ENCODE measurements around the gene DEGS2. TPM values are rescaled to one million over a fixed set of nuclear protein-coding genes. Genes with fewer than 3 reads are reported as not detected.

The DEGS2 gene
- total RNA-seq, 1 donor from 2014 or later: 0.45 TPM

DNA sequence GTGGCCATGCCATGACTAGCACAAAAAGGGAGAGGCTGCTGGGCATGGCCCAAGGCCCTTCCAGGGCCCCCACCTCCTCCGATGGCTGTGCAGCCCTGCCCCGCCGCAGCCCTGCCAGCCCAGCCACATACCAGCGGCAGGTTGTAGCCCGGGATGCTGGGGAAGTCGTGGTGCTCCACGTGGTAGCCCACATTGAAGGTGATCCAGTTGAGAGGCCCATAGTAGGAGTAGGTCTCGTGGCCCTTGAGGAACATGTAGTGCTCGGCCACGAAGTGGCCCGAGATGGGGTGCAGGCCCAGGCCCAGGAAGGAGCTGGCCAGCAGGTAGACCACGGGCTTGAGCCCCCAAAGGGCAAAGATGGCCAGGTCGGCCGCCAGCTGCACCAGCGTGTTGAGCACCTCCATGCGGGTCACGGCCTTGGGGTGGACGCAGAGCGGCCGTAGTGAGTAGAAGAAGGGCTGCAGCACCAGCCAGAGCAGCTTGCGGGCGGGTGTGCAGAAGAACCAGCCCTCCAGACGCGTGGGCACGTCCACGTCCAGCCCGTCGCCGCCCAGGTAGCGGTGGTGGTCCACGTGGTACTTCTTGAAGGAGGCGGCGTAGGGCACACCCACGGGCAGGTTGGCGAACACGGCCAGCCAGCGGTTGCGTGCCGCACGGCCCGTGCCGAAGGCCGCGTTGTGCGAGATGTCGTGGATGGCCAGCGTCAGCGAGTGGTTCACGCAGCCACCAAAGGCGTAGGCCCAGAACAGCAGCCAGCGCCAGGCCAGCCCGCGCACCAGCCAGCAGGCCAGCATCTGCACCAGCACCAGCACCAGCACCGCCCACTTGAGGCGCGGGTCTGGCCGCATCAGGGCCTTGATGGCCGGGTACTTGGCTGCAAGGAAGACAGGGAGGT, 10.4 kb downstream of the DEGS2 start:
- no peak for DNase-seq (ENCODE audit: low spot score)

DNA sequence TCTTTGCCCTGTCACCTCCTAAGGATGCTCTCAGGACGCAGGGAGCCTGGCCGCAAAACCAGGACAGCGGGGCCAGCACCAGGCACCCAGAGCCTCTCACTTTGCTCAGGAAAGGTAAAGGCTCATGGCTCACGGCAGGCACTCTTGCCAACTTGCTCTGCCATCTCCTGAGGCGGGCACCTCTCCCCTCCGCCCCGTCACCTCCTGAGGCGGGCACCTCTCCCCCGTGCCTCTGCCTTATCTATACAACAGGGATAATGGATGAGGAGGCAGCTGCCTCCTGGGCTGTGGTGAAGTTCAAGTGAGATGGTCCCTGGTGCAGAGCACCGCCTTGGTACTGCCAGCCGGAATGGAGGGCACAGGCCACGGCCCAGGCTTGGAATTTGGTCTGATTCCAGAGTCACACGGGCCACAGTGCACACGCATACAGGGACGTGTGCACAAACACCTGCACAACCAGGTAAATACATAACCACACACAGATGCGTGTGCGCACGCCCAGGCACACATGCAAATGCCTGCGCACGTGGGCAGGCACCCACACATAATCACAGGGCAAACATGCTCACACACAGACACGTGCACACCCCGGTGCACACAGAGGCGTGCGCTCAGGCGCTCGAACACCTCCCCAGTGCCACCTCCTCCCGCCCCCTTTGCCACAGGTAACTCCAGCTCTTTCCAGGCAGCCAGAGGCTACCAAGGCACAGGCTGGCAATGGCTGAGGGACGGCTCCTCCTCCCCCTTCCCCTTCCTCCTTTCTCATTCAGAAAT, 11.6 kb downstream of the DEGS2 start:
- DNase-seq (ENCODE audit: low spot score): no peak

DNA sequence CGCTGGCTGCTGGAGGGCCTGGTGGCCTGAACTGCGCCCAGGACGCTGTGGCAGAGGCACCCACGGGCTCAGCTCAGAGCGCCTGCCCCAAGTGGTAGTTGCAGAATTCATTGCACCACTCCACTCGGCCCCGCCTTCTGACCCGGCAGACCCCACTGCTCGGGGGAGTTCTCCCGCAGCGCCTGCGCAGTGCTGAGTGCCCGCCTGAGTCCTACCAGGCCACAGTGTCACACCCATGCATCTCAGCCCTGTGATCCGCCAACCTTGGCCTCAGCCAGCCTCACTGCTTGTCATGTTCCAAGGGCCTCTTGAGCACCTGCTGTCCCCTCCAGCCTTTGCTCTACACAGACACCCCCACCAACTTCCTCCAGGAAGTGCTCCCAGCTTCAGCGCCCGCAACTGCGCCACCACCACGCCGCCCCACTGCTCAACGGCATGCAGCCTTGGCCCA, 12.2 kb downstream of the DEGS2 start:
- no peak for DNase-seq (ENCODE audit: low spot score)

DNA sequence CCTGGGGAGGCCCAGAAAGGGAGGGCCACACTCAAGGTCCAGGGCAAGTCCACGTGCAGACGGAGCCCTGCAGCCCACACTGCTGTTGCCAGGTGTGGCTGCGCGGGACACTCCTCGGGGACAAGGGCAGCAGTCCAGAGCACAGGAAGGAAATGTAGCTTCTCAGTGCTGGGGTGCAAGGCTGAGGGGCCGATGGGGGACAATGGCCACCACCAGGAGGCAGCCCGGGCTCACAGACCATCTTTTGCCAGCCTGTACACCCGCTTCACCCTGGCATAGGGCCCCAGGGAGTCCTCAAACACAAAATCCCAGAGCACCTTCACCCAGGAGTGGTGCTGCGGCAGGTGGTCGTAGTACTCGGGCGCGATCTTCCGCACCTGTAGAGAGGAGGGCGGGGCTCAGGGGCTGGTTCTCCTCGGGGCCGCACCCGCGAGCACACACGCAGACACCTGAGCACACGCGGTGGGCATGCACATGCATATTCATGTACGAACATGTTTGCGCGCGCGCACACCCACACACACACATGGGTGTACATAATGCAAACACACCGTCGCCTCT, 12.8 kb downstream of the DEGS2 start:
- no peak for DNase-seq (ENCODE audit: low spot score)

DNA sequence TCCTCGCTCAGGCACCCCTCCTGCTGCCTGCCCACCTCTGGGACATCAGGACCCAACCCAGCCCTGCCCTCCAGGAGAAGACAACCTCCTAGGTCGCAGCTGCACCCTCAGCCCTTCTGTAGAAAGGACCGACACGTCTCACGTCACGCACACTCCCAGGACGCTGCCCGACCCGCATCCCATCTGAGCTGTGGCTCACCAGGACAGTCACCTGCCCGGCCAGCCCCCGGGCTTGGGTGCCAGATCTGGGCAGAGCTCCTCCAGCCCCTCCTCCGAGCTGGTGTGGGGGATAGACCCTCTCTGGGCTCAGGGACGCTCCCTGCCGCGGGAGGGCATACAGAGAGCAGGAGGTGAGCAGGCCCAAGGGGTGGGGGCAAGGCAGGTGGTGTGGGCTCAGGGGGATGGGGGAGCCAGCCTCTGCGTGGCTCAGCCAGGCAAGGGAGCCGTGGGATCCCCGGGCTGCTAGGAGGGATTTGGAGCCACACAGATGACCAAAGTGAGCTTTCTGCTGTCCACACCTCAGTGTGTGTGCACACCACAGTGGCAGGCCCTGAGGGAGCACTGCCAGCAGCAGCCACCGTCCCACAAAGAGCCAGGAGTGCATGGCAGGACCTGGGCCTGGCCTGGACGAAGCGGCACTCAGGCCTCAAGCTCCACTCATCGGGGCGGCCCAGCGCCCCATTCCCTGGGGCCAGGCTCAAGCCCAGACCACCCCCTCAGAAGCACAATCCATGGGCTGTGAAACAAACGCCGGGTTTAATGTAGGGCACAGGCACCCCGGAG, 13.6 kb downstream of the DEGS2 start:
- no peak for DNase-seq (ENCODE audit: low spot score)

DNA sequence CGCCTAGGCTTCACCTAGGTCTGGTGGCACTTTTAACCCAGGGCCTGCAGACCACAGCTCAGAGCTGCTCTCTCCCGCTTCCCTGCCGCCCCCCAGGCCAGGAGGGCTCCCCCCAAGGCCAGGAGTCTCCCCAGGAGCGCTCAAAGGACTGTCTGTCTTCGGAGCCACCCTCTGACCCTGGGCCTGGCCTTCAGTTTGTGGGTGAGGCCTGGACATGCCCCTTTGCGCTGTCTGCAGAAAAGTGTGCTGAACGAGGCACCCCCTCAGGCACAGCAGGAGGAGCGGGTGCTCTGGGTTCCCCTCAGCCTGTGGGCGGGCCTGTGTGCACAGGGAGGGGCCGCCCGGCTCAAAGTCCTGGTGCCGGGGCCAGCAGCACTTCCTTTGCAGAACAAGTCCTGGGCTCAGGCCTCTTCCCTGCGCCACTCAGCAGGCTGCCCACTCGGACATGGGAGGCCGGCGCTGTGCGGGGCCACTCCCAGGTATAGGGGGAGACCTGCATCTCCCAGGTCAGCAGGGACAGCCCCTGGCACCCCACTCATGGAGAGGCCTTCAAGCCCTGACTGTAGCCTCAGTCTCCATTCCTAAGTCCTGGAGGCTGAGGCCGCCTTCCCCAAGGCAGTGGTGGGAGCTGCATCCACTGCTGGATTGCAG, 14.3 kb downstream of the DEGS2 start:
- DNase-seq (ENCODE audit: low spot score): no peak

DNA sequence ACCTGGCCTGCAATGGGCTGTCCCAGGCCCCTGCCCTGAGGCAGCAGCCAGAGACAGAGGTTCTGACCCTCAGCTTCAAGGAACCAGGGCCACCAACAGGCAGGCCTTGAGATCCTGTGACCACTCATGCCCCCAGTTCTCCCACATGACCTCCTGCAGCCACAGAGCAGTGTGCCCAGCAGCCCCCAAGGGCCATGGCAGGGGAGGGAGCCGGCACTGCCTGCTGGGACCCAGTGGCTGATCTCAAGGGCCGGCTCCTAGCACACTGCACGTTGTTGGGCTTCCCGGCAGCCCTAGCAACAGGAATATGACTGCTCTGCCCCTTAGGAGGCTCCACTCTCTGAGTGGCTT, 14.8 kb downstream of the DEGS2 start:
- no peak for DNase-seq (ENCODE audit: low spot score)

DNA sequence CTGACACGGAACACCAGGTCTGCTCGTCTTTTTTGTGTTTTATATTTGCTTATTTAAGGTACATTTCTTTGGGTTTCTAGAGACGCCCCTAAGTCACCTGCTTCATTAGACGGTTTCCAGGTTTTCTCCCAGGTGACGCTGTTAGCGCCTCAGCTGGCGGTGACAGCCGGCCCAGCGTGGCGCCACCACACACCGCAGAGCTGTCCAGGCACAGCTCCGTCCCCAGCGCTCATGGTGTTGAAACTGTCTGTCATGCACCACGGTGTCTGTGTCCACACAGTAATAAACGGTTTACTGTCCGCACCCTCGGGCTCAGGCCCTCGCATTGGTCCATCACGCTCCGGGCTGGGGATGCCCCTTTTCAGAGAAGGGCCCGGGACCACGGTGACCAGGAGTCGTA, 15.5 kb downstream of the DEGS2 start:
- no peak for DNase-seq (ENCODE audit: low spot score)

DNA sequence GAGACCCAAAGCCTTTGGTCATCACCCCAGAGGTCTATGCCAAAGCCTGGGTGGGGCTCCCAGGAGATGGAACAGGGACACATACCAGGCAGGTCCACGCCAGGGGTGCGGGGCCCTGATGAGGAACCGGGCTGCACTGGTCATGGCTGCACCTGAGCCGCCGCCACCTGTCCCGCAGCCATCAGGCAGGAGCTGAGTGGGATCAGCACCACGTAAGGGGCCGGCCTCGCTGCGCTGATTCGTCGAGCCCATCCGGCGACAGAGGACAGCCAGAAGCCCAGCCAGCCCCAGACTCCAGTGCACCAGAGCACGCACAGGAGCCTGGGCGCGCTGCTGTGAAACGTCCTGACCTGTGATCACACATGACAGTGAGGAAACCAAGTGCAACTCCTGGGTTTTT, 15.9 kb downstream of the DEGS2 start:
- no peak for DNase-seq (ENCODE audit: low spot score)

DNA sequence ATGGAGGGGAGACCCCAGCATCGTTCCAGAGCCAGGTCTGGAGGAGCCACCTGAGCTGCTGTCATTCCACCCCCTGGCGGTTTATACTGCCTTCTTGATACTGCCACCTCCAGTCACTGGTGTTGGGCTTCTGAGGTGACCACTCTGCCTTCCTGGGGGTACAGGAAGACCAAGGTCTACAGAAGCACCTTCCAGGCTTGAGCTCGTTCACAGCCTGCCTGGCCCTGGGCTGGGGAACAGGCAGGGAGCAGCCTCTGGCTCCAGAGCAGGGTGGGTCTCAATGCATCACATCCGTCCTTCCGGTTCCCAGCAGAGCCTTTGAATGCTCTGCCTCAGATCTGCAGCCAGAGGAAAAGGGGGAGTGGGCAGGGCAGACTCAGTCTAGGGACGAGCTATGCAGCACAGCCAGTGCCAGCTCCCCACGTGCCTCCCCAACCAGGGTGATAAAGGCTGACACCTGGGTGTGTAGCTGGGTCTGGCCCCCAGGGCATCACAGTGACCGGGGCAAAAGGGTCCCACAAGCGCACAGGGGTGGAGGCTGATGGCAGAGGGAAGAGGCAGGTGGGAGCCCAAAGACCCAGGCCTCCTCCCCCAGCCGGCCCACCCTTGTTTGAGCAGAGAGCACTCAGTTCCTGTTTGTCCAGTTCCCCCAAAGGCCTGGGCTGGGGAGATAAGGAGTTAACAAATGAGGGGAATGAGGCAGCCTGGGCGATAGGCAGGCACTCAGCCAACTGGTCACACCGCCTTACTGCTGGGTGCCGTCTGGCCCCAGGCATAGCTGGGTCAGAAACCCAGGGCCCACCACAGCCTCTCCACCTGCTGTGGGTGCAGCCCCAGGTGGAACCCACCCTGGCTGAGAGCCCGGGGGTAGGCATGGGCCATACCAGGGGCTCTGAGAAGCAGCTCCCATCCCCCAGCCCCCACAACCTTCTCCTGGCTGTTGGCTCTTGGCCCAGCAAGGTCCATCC, 17.1 kb downstream of the DEGS2 start:
- DNase-seq (ENCODE audit: low spot score): no peak

DNA sequence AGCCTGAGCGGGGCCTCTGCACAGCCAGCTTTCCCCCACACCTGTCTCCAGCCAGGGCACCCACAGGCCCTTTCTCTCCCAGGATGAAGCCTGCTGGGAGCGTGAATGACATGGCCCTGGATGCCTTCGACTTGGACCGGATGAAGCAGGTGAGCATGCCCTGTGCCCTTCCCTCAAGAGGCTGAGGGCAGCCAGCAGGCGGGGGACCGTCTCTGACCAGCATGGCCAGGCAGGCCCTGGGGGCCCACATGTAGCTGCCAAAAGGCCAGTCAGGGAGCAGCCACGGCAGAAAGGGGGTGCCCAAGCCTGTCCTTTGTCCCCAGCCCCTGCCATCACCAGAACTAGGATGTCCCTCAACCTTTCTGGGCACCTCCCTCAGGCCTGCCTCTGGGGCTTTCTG, 18.3 kb downstream of the DEGS2 start:
- DNase-seq (ENCODE audit: low spot score): no peak

DNA sequence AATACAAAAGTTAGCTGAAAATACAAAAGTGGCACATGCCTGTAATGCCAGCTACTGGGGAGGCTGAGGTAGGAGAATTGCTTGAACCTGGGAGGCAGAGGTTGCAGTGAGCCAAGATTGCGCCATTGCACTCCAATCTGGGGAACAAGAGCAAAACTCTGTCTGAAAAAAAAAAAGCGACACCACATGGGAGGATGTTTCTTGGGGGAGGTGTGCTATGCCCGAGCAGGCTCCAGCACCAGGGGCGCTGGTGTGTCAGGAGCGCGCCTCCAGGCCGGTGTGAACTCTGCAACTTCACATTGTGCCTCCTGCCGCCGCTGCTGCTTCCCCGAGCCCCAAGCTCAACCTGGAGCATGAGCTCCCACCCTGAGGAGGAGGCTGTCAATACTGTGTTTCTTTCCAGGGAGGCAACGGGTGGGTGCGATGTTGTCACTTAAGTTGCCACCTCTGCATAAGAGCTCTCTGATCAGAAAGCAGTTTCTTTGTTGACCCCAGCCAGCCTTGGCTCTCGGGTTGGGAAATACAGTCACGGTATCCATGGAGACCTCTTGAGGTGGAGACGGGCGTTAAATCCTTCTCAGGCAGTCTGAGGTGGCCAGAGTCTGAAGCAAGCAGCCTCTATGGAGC, 18.9 kb downstream of the DEGS2 start:
- DNase-seq (ENCODE audit: low spot score): no peak

DNA sequence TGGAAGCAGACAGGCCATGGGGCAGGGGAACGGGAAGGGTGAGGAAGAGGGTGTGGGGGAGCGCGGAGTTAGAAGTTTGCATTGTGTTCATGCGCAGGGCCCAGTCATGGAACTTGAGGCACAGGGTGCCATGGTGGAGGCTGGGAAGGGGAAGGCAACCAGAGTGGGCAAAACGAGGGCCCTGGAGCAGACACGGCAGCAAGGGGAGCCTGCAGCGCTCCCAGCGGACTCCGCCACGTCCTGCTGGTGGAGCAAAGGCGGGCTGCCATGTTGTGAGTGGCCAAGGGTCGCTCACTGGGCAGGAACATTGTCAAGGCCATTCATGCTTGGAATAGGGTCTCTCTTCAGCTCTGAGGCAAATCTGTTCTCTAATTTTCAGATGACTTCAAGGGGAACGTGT, 20.5 kb downstream of the DEGS2 start:
- DNase-seq (ENCODE audit: low spot score): no peak

DNA sequence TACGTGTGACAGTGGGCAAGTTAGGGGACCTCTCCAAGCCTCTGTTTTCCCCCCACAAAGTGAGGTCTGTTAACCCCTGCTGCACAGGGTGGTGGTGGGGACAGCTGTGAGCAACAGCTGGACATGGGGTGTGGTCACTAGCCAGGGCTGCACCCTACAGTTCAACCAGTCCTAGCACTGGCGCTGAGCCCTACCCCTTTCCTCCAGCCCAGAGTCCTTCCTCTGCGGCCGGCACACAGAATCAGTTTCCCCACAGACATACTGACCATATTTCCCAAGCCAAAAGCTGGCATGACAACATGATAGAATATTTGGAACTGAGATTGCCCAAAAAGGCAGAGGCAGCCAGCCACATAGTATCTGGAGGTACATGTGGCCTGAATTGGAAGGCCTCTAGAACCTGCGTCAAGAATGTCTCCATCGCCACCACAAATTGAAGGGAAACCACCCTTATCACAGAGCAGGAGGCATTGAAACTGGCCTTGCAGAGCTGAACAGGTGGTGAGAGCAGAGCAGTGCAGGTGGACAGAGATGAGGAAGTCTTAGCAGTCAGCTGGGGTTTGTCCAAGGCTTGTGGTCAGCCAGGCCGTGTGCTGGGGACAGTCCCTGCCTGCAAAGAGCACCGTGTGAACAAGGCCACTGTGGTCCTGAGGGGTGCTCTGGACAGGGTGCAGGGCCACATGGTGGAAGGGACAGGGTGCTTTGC, 21.2 kb downstream of the DEGS2 start:
- no peak for DNase-seq (ENCODE audit: low spot score)

DNA sequence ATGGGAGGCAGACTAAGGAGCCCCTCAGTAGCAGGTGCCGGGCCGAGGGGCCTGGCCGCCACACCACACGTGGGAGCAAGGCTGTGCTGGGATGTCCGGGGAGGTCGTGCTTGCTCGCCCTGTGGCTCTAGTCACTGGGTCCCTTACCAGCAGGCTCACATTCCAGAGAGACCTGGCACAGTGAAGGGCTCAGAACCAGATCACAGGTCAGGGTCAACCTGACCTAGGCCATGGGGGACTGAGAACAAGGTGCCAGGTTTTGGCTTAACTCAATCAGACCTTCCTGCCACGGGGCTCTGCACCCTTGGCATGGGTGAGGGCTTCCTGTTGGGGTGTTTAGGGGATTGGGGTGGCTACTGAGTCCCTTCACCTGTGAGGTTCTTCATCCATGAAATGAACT, 22.3 kb downstream of the DEGS2 start:
- DNase-seq (ENCODE audit: low spot score): no peak

DNA sequence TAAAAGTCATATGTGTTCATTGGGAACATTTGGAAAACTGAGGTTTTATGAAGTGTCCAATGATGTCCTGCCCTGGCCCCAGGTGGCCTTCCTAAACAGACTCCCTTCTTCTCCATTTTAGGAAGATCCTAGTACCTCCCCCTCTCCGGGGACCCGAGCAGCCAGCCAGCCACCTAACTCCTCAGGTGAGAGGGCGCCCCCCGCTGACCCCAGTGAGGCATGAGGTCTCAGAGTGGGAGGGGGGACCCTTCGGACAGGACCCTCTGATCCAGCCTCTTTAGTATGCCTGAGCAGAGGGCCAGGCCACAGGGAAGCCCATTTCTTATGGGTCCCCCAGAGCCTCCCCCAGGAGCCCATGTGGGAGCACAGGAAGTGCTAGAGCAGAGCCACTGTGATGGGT, 23.7 kb downstream of the DEGS2 start:
- no peak for DNase-seq (ENCODE audit: low spot score)

DNA sequence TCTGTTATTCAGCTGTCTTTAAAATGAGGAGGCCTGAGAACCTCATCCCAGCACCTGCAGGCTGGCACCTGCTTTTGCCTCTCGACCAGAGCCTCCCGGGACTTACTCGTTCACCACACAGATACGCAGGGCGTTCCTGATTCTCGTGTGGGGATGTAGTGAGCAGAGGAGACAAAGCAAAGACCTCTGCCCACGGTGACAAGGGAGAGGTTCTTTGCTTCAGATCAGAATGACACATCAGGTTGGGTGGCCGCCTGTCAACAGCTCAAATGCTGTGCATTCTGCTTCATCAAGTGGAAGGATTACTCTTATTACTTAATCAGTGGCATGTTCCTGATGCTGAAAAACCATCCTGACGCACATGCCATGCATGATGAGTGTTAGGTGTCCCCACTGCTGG, 24.4 kb downstream of the DEGS2 start:
- no peak for DNase-seq (ENCODE audit: low spot score)

DNA sequence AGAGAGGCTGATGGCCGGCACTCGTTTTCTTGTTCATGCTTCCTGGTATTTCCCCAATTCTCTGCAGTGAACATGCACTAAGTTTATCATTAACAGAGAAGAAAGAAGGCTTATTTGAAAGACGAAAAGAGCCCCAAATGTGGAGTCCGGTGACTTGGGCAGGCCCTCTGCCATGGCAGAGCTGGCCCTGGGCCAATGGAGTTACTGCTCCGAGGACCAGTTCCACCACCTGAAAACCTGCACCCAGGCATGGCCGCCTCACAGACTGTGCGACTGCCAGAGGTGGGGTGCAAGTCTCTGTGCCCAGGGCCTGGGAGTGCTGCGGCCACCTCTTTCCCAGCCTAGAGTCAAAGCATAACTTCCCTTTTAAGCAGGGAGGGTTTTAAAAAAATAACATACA, 24.9 kb downstream of the DEGS2 start:
- no peak for DNase-seq (ENCODE audit: low spot score)

Measured in mesenteric fat pad (tissue), 1 donor.